Mononuclear cell (primary cell): ENCODE measurements around the gene SPTLC3. TPM values are rescaled to one million over a fixed set of nuclear protein-coding genes. Genes with fewer than 3 reads are reported as not detected.

ENCODE experiments used
- H3K27me3 ChIP-seq: 2 replicates; pipeline ENCODE4 v1.6.0; 2011; ENCODE audit warnings: low read length, control low read depth; ENCODE audit not compliant: insufficient read depth
- H3K4me1 ChIP-seq: 2 replicates; pipeline ENCODE4 v1.5.1; 2011; ENCODE audit warnings: mild to moderate bottlenecking, low read length, control low read depth; ENCODE audit not compliant: insufficient read depth
- H3K4me3 ChIP-seq: 2 replicates; pipeline ENCODE4 v1.5.1; 2011; ENCODE audit warnings: mild to moderate bottlenecking, low read length, moderate library complexity
- H3K9me3 ChIP-seq: 2 replicates; pipeline ENCODE4 v1.5.1; 2011; ENCODE audit warnings: low read depth, mild to moderate bottlenecking, control low read depth, low read length
- total RNA-seq: library from RNA; depleted of rRNA; stranded (reverse); fragments of >200 nt; gene quantifications from one replicate; pipeline ENCODE4 v1.2.3, GENCODE V29; 2012

SPTLC3 gene
- total RNA-seq, 1 donor = 1.0 TPM

- Histone ChIP-seq H3K9me3 (no peaks in the 10 kb centered on the region), H3K27me3 (no peaks in the 10 kb centered on the region), H3K4me1 (no peaks in the 10 kb centered on the region), H3K4me3 (no peak overlapping the region)
Observed at GRCh38 chr20:13085275-13085674, 76.5 kb downstream of the SPTLC3 start.

GRCh38 chr20:13089950-13090469 is 81.2 kb downstream of the SPTLC3 start:
- no peak overlapping the region for H3K4me3 ChIP-seq
- H3K4me1 ChIP-seq = no peaks in the 10 kb centered on the region
- no peaks in the 10 kb centered on the region for H3K9me3 ChIP-seq
- H3K27me3 ChIP-seq = no peaks in the 10 kb centered on the region

GRCh38 chr20:13092111-13092510 is 83.3 kb downstream of the SPTLC3 start:
- H3K9me3 ChIP-seq = no peaks in the 10 kb centered on the region
- no peaks in the 10 kb centered on the region for H3K27me3 ChIP-seq
- H3K4me1 ChIP-seq = no peaks in the 10 kb centered on the region
- no peak overlapping the region for H3K4me3 ChIP-seq

- H3K4me3 ChIP-seq = no peak overlapping the region
- no peaks in the 10 kb centered on the region for H3K9me3 ChIP-seq
- no peaks in the 10 kb centered on the region for H3K27me3 ChIP-seq
- H3K4me1 ChIP-seq = no peaks in the 10 kb centered on the region
Observed at GRCh38 chr20:13094976-13095375, 86.2 kb downstream of the SPTLC3 start.

GRCh38 chr20:13098720-13099355 is 90.1 kb downstream of the SPTLC3 start:
- no peaks in the 10 kb centered on the region for H3K27me3 ChIP-seq
- no peaks in the 10 kb centered on the region for H3K9me3 ChIP-seq
- no peak overlapping the region for H3K4me3 ChIP-seq
- H3K4me1 ChIP-seq = no peaks in the 10 kb centered on the region

- Histone ChIP-seq H3K4me3 (no peak overlapping the region), H3K9me3 (no peaks in the 10 kb centered on the region), H3K27me3 (no peaks in the 10 kb centered on the region), H3K4me1 (no peaks in the 10 kb centered on the region)
Observed at GRCh38 chr20:13099676-13100075, 90.9 kb downstream of the SPTLC3 start.

- Histone ChIP-seq H3K4me3 (no peak overlapping the region), H3K4me1 (no peaks in the 10 kb centered on the region), H3K27me3 (no peaks in the 10 kb centered on the region), H3K9me3 (no peaks in the 10 kb centered on the region)
Observed at GRCh38 chr20:13101276-13101675, 92.5 kb downstream of the SPTLC3 start.

- H3K27me3 ChIP-seq = no peaks in the 10 kb centered on the region
- H3K4me3 ChIP-seq = no peak overlapping the region
- no peaks in the 10 kb centered on the region for H3K9me3 ChIP-seq
- no peaks in the 10 kb centered on the region for H3K4me1 ChIP-seq
Observed at GRCh38 chr20:13101706-13102105, 92.9 kb downstream of the SPTLC3 start.

- no peak overlapping the region for H3K4me3 ChIP-seq
- H3K9me3 ChIP-seq = no peaks in the 10 kb centered on the region
- no peaks in the 10 kb centered on the region for H3K4me1 ChIP-seq
- no peaks in the 10 kb centered on the region for H3K27me3 ChIP-seq
Observed at GRCh38 chr20:13102237-13102636, 93.5 kb downstream of the SPTLC3 start.

GRCh38 chr20:13102694-13103093 is 93.9 kb downstream of the SPTLC3 start:
- H3K27me3 ChIP-seq = no peaks in the 10 kb centered on the region
- no peaks in the 10 kb centered on the region for H3K9me3 ChIP-seq
- no peaks in the 10 kb centered on the region for H3K4me1 ChIP-seq
- no peak overlapping the region for H3K4me3 ChIP-seq

GRCh38 chr20:13105039-13105438 is 96.3 kb downstream of the SPTLC3 start:
- no peaks in the 10 kb centered on the region for H3K4me1 ChIP-seq
- H3K9me3 ChIP-seq = no peaks in the 10 kb centered on the region

GRCh38 chr20:13105864-13106457 is 97.2 kb downstream of the SPTLC3 start:
- Histone ChIP-seq H3K9me3 (no peaks in the 10 kb centered on the region), H3K4me3 (no peak overlapping the region), H3K4me1 (no peaks in the 10 kb centered on the region), H3K27me3 (no peaks in the 10 kb centered on the region)

More at GRCh38 chr20:13105039-13105438, 96.3 kb downstream of the SPTLC3 start:
- Histone ChIP-seq H3K27me3 (no peaks in the 10 kb centered on the region), H3K4me3 (no peak overlapping the region)

- no peak overlapping the region for H3K4me3 ChIP-seq
- no peaks in the 10 kb centered on the region for H3K4me1 ChIP-seq
- H3K9me3 ChIP-seq = no peaks in the 10 kb centered on the region
- no peaks in the 10 kb centered on the region for H3K27me3 ChIP-seq
Observed at GRCh38 chr20:13109658-13110057, 100.9 kb downstream of the SPTLC3 start.

GRCh38 chr20:13110796-13111195 is 102.0 kb downstream of the SPTLC3 start:
- no peaks in the 10 kb centered on the region for H3K4me1 ChIP-seq
- H3K27me3 ChIP-seq = no peaks in the 10 kb centered on the region
- H3K9me3 ChIP-seq = no peaks in the 10 kb centered on the region
- H3K4me3 ChIP-seq = no peak overlapping the region

GRCh38 chr20:13111249-13111911 is 102.6 kb downstream of the SPTLC3 start:
- no peak overlapping the region for H3K4me3 ChIP-seq
- no peaks in the 10 kb centered on the region for H3K27me3 ChIP-seq
- no peaks in the 10 kb centered on the region for H3K9me3 ChIP-seq
- no peaks in the 10 kb centered on the region for H3K4me1 ChIP-seq
